ENCODE data around the gene ANO4.
A peak's percentile ranks its signal among the peaks of the same experiment; 100 is the strongest.
"Not testable (repeated sequence)": the region's sequence is repeated elsewhere in the genome, so short reads cannot be mapped to it uniquely, and the experiment has no call there.

The ANO4 gene

GRCh38 chr12:100877776-100878175 lies 83.2 kb downstream of the ANO4 start:
- DNase-seq = no peak

- no peak for DNase-seq
These were observed 100.6 kb downstream of the ANO4 start for GRCh38 chr12:100895192-100895591.

GRCh38 chr12:100896192-100896591 lies 101.6 kb downstream of the ANO4 start:
- DNase-seq = no peak

- DNase-seq = no peak
These were observed 102.7 kb downstream of the ANO4 start for GRCh38 chr12:100897240-100897639.

GRCh38 chr12:100899301-100899700 lies 104.7 kb downstream of the ANO4 start:
- DNase-seq = no peak

GRCh38 chr12:100900808-100901207 lies 106.2 kb downstream of the ANO4 start:
- no peak for DNase-seq

- no peak for DNase-seq
These were observed 106.7 kb downstream of the ANO4 start for GRCh38 chr12:100901266-100901665.

- DNase-seq = no peak
These were observed 109.7 kb downstream of the ANO4 start for GRCh38 chr12:100904270-100904669.

- no peak for DNase-seq
These were observed 113.9 kb downstream of the ANO4 start for GRCh38 chr12:100908501-100908900.

GRCh38 chr12:100913872-100914592 lies 119.5 kb downstream of the ANO4 start:
- DNase-seq = no peak

- DNase-seq = no peak
These were observed 124.5 kb downstream of the ANO4 start for GRCh38 chr12:100919116-100919515.

GRCh38 chr12:100920493-100920892 lies 125.9 kb downstream of the ANO4 start:
- DNase-seq = no peak

- no peak for DNase-seq
These were observed 132.2 kb downstream of the ANO4 start for GRCh38 chr12:100926669-100927248.

- peak; percentile 1 for DNase-seq
These were observed 133.2 kb downstream of the ANO4 start for GRCh38 chr12:100927826-100928225.

- no peak for DNase-seq
These were observed 138.0 kb downstream of the ANO4 start for GRCh38 chr12:100932571-100932970.

- not testable (repeated sequence) for DNase-seq
These were observed 139.0 kb downstream of the ANO4 start for GRCh38 chr12:100933531-100933930.

- no peak for DNase-seq
These were observed 141.4 kb downstream of the ANO4 start for GRCh38 chr12:100935929-100936328.

GRCh38 chr12:100936661-100937060 lies 142.1 kb downstream of the ANO4 start:
- DNase-seq = no peak

GRCh38 chr12:100940503-100940902 lies 145.9 kb downstream of the ANO4 start:
- DNase-seq = no peak

- no peak for DNase-seq
These were observed 148.6 kb downstream of the ANO4 start for GRCh38 chr12:100942984-100943749.

GRCh38 chr12:100951756-100952155 lies 157.2 kb downstream of the ANO4 start:
- DNase-seq = no peak

- no peak for DNase-seq
These were observed 158.6 kb downstream of the ANO4 start for GRCh38 chr12:100953217-100953616.

GRCh38 chr12:100953677-100954076 lies 159.1 kb downstream of the ANO4 start:
- DNase-seq = no peak

GRCh38 chr12:100954118-100954517 lies 159.5 kb downstream of the ANO4 start:
- DNase-seq = no peak
